H9 (cell line): Measurements from ENCODE around the gene PHF21A. TPM values are rescaled to one million over a fixed set of nuclear protein-coding genes. Genes with fewer than 3 reads are reported as not detected.

ENCODE experiments used
- DNase-seq: peaks from one replicate; pipeline ENCODE4 v3.0.0-alpha.2; 2017
- H2AFZ ChIP-seq: one replicate; pipeline ENCODE4 v1.6.1; 2013; ENCODE audit warnings: mild to moderate bottlenecking, low read length, control low read depth, moderate library complexity
- H2AK5ac ChIP-seq: 2 replicates; pipeline ENCODE4 v1.6.1; 2013; ENCODE audit warnings: low read length, control low read depth, mixed read lengths; ENCODE audit not compliant: insufficient read length
- H2BK120ac ChIP-seq: one replicate; pipeline ENCODE4 v1.6.1; 2013; ENCODE audit warnings: low read depth, mild to moderate bottlenecking, low read length, control low read depth, inconsistent platforms; ENCODE audit not compliant: poor library complexity, severe bottlenecking
- H2BK12ac ChIP-seq: 2 replicates; pipeline ENCODE4 v1.6.1; 2013; ENCODE audit warnings: low read length, control low read depth, mixed read lengths, low read depth; ENCODE audit not compliant: insufficient read length
- H2BK15ac ChIP-seq: 2 replicates; pipeline ENCODE4 v1.6.1; 2013; ENCODE audit warnings: low read depth, low read length, control low read depth
- H2BK20ac ChIP-seq: one replicate; pipeline ENCODE4 v1.6.1; 2013; ENCODE audit warnings: low read depth, mild to moderate bottlenecking, low read length, control low read depth, inconsistent platforms; ENCODE audit not compliant: poor library complexity, severe bottlenecking
- H2BK5ac ChIP-seq: 2 replicates; pipeline ENCODE4 v1.6.1; 2013; ENCODE audit warnings: low read length, control low read depth, mixed read lengths; ENCODE audit not compliant: insufficient read length
- H3K14ac ChIP-seq: 2 replicates; pipeline ENCODE4 v1.6.1; 2013; ENCODE audit warnings: low read length, control low read depth; ENCODE audit not compliant: insufficient read depth
- H3K18ac ChIP-seq: 2 replicates; pipeline ENCODE4 v1.6.1; 2013; ENCODE audit warnings: low read depth, mild to moderate bottlenecking, mixed read lengths, low read length, control low read depth; ENCODE audit not compliant: insufficient read length
- H3K23ac ChIP-seq: 2 replicates; pipeline ENCODE4 v1.6.1; 2013; ENCODE audit warnings: low read length, control low read depth, mixed read lengths, low read depth; ENCODE audit not compliant: insufficient read length
- H3K23me2 ChIP-seq: 2 replicates; pipeline ENCODE4 v1.6.1; 2013; ENCODE audit warnings: low read depth, mild to moderate bottlenecking, mixed read lengths, low read length, control low read depth; ENCODE audit not compliant: insufficient read length, poor library complexity, severe bottlenecking
- H3K27ac ChIP-seq: 2 replicates; pipeline ENCODE4 v1.5.1; 2013; ENCODE audit warnings: low read length, control low read depth, mixed read lengths, low read depth; ENCODE audit not compliant: insufficient read length
- H3K27me3 ChIP-seq: 2 replicates; pipeline ENCODE4 v1.6.1; 2013; ENCODE audit warnings: low read length, control low read depth, inconsistent platforms; ENCODE audit not compliant: insufficient read depth
- H3K4ac ChIP-seq: 2 replicates; pipeline ENCODE4 v1.6.1; 2013; ENCODE audit warnings: low read depth, mild to moderate bottlenecking, control low read depth, inconsistent platforms, low read length, moderate library complexity
- H3K4me1 ChIP-seq: 2 replicates; pipeline ENCODE4 v1.6.1; 2013; ENCODE audit warnings: low read length, control low read depth, inconsistent platforms; ENCODE audit not compliant: insufficient read depth
- H3K4me2 ChIP-seq: 2 replicates; pipeline ENCODE4 v1.6.1; 2013; ENCODE audit warnings: low read length, control low read depth, mixed read lengths; ENCODE audit not compliant: insufficient read length, insufficient read depth
- H3K56ac ChIP-seq: 2 replicates; pipeline ENCODE4 v1.6.1; 2013; ENCODE audit warnings: low read depth, mild to moderate bottlenecking, mixed read lengths, low read length, control low read depth; ENCODE audit not compliant: insufficient read length
- H3K79me1 ChIP-seq: 2 replicates; pipeline ENCODE4 v1.6.1; 2013; ENCODE audit warnings: low read depth, mild to moderate bottlenecking, moderate library complexity, low read length, control low read depth, inconsistent platforms; ENCODE audit not compliant: insufficient read depth, poor library complexity, severe bottlenecking
- H3K79me2 ChIP-seq: 2 replicates; pipeline ENCODE4 v1.6.1; 2013; ENCODE audit warnings: low read length, control low read depth, inconsistent platforms; ENCODE audit not compliant: insufficient read depth
- H3K9ac ChIP-seq: 2 replicates; pipeline ENCODE4 v1.6.1; 2013; ENCODE audit warnings: low read length, control low read depth, mixed read lengths; ENCODE audit not compliant: insufficient read length; ENCODE audit errors: extremely low read depth
- H3K9me3 ChIP-seq: one replicate; pipeline ENCODE4 v1.6.1; 2013; ENCODE audit warnings: low read depth, low read length, inconsistent platforms; ENCODE audit not compliant: control insufficient read depth
- H3T11ph ChIP-seq: one replicate; pipeline ENCODE4 v1.6.1; 2013; ENCODE audit warnings: mild to moderate bottlenecking, low read length, control low read depth, inconsistent platforms
- H4K20me1 ChIP-seq: one replicate; pipeline ENCODE4 v1.6.1; 2013; ENCODE audit not compliant: control insufficient read depth, insufficient read length, insufficient read depth
- H4K5ac ChIP-seq: 2 replicates; pipeline ENCODE4 v1.6.1; 2013; ENCODE audit warnings: low read depth, mild to moderate bottlenecking, mixed read lengths, low read length, control low read depth; ENCODE audit not compliant: insufficient read length
- H4K8ac ChIP-seq: replicated peaks from 2 replicates; pipeline ENCODE4 v1.6.1; 2013; ENCODE audit warnings: low read length, control low read depth, mixed read lengths, low read depth; ENCODE audit not compliant: insufficient read length
- H4K91ac ChIP-seq: 2 replicates; pipeline ENCODE4 v1.6.1; 2013; ENCODE audit warnings: low read depth, mild to moderate bottlenecking, moderate library complexity, mixed read lengths, low read length, control low read depth; ENCODE audit not compliant: insufficient read length
- H3K27ac Mint-ChIP-seq, 3 experiments: 2 replicates in 2 of 3; 3 replicates in 1 of 3; pipeline ENCODE4 v1.8.0; 2020 to 2021; ENCODE audit warnings: mixed read lengths in 3 of 3, mild to moderate bottlenecking in 1 of 3, moderate library complexity in 1 of 3
- H3K27me3 Mint-ChIP-seq: 2 replicates; pipeline ENCODE4 v1.8.0; 2021; ENCODE audit warnings: low read depth, mild to moderate bottlenecking, moderate library complexity, mixed read lengths
- H3K36me3 Mint-ChIP-seq, 3 experiments: 2 replicates in 2 of 3; 3 replicates in 1 of 3; pipeline ENCODE4 v1.8.0; 2020 to 2021; ENCODE audit warnings: low read depth in 3 of 3, mixed read lengths in 3 of 3; ENCODE audit not compliant: insufficient read depth in 1 of 3
- H3K4me1 Mint-ChIP-seq, 2 experiments: 2 replicates each; pipeline ENCODE4 v1.8.0; 2020; ENCODE audit warnings: mixed read lengths in 2 of 2
- H3K4me3 Mint-ChIP-seq, 2 experiments: 2 replicates in 1 of 2; 3 replicates in 1 of 2; pipeline ENCODE4 v1.8.0; 2020 to 2021; ENCODE audit warnings: mild to moderate bottlenecking in 2 of 2, mixed read lengths in 2 of 2, moderate library complexity in 1 of 2
- H3K9me3 Mint-ChIP-seq, 2 experiments: 2 replicates in 1 of 2; 3 replicates in 1 of 2; pipeline ENCODE4 v1.8.0; 2020; ENCODE audit warnings: mild to moderate bottlenecking in 2 of 2, mixed read lengths in 2 of 2, moderate library complexity in 1 of 2
- WGBS: extraction: QIAGEN DNeasy Blood & Tissue Kit; methylation state at CpG from one replicate; pipeline ENCODE4 v1.1.7; 2013; ENCODE audit warnings: missing lambda C conversion rate, low lambda C conversion rate, mixed read lengths; ENCODE audit not compliant: insufficient read length; ENCODE audit errors: extremely low coverage; 5-methylcytosine and 5-hydroxymethylcytosine counted together
- total RNA-seq: library from RNA; stranded (reverse); gene quantifications from 2 replicates; pipeline ENCODE4 v1.2.1, GENCODE V29; 2021
- TF ChIP-seq, protein P1 (sequence below): fragments of 200-600 bp; sonication (generic); conservative IDR thresholded peaks from 3 replicates; pipeline ENCODE4 v1.8.0; 2021; ENCODE audit warnings: antibody characterized with exemption, mild to moderate bottlenecking

The PHF21A gene
- total RNA-seq, 1 experiment from 2014 or later = 33.8 TPM

DNA sequence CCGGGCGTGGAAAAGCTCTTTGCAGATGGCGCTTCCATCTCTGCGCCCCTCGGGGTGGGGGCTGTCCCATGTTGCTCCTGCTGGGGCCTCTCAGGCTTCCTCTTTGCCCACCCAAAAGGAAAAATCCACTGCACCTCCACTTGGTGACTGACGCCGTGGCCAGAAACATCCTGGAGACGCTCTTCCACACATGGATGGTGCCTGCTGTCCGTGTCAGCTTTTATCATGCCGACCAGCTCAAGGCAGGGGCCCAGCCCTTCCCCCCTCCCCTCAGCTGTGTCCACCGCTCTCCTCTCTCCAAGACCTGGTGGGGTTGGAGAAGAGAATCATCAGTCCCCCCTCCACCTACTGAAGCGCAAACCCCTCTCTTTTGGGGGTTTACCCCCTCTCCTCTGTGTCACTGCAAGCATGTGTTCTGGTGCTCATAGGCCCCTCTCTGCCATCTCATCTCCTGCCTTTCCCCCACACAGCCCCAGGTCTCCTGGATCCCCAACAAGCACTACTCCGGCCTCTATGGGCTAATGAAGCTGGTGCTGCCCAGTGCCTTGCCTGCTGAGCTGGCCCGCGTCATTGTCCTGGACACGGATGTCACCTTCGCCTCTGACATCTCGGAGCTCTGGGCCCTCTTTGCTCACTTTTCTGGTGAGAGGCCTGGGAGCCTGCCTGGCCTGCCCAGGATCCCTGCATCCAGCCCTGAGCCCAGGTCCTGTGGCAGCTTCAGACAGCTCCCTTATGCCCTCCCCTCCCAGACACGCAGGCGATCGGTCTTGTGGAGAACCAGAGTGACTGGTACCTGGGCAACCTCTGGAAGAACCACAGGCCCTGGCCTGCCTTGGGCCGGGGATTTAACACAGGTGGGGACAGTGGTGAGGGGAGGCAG, 197.0 kb downstream of the PHF21A start:
- Mint-ChIP-seq H3K4me1 (peaks cover 30 to 36% of the 10 kb centered on the region in 2 experiments), H3K9me3 (no peaks in the 10 kb centered on the region; a peak in 1 of 5 replicates), H3K27me3 (peaks cover 2% of the 10 kb centered on the region; the same call in 1 of the 2 replicates), H3K4me3 (peak overlapping the region; percentile 64 to 72), H3K27ac (peak overlapping the region in 1 of 3 experiments; percentile 15; a peak in 2 of 7 replicates), H3K36me3 (peaks cover 22 to 48% (median 44%) of the 10 kb centered on the region in 3 experiments)
- Histone ChIP-seq H3K23ac (no peak overlapping the region), H2BK120ac (no peak overlapping the region), H2AFZ (no peak overlapping the region), H2BK15ac (no peak overlapping the region), H4K5ac (no peak overlapping the region), H3K4ac (no peak overlapping the region), H3K18ac (no peak overlapping the region), H4K20me1 (no peaks in the 10 kb centered on the region), H3K23me2 (peaks cover 5% of the 10 kb centered on the region), H2BK12ac (no peak overlapping the region), H3K14ac (no peak overlapping the region), H3K4me1 (no peaks in the 10 kb centered on the region), H2BK20ac (no peak overlapping the region), H3K4me2 (no peak overlapping the region), H3K79me1 (no peaks in the 10 kb centered on the region), H3K56ac (no peak overlapping the region), H3K79me2 (no peaks in the 10 kb centered on the region; the same call in 1 of the 2 replicates), H3T11ph (no peak overlapping the region), H3K27ac (no peak overlapping the region), H3K27me3 (no peaks in the 10 kb centered on the region; the same call in 1 of the 2 replicates), H3K9ac (no peak overlapping the region), H3K9me3 (no peaks in the 10 kb centered on the region), H4K91ac (no peak overlapping the region), H2BK5ac (no peak overlapping the region), H4K8ac (no peak overlapping the region), H2AK5ac (no peak overlapping the region)
- TF ChIP-seq, protein P1, sequence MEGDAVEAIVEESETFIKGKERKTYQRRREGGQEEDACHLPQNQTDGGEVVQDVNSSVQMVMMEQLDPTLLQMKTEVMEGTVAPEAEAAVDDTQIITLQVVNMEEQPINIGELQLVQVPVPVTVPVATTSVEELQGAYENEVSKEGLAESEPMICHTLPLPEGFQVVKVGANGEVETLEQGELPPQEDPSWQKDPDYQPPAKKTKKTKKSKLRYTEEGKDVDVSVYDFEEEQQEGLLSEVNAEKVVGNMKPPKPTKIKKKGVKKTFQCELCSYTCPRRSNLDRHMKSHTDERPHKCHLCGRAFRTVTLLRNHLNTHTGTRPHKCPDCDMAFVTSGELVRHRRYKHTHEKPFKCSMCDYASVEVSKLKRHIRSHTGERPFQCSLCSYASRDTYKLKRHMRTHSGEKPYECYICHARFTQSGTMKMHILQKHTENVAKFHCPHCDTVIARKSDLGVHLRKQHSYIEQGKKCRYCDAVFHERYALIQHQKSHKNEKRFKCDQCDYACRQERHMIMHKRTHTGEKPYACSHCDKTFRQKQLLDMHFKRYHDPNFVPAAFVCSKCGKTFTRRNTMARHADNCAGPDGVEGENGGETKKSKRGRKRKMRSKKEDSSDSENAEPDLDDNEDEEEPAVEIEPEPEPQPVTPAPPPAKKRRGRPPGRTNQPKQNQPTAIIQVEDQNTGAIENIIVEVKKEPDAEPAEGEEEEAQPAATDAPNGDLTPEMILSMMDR = no peak
- no CpG with 5 or more reads among the region's 22 CpGs for WGBS
- peak; percentile 20 for DNase-seq
